ENCODE results near the gene SRGAP3.

SRGAP3 gene

GRCh38 chr3:9080163-9080562 is 169.3 kb downstream of the SRGAP3 start:
- DNase-seq (ENCODE audit: low spot score): no peak

- DNase-seq (ENCODE audit: low spot score): no peak
Measured at GRCh38 chr3:9079676-9080075, 169.8 kb downstream of the SRGAP3 start.

- DNase-seq (ENCODE audit: low spot score): no peak
Measured at GRCh38 chr3:9078561-9079240, 170.7 kb downstream of the SRGAP3 start.

- no peak for DNase-seq (ENCODE audit: low spot score)
Measured at GRCh38 chr3:9077029-9077428, 172.4 kb downstream of the SRGAP3 start.

GRCh38 chr3:9075762-9076161 is 173.7 kb downstream of the SRGAP3 start:
- DNase-seq (ENCODE audit: low spot score): no peak

GRCh38 chr3:9074079-9074478 is 175.4 kb downstream of the SRGAP3 start:
- no peak for DNase-seq (ENCODE audit: low spot score)

GRCh38 chr3:9072667-9073009 is 176.8 kb downstream of the SRGAP3 start:
- no peak for DNase-seq (ENCODE audit: low spot score)

- DNase-seq (ENCODE audit: low spot score): no peak
Measured at GRCh38 chr3:9071936-9072666, 177.3 kb downstream of the SRGAP3 start.

GRCh38 chr3:9070961-9071360 is 178.5 kb downstream of the SRGAP3 start:
- no peak for DNase-seq (ENCODE audit: low spot score)

- no peak for DNase-seq (ENCODE audit: low spot score)
Measured at GRCh38 chr3:9069971-9070370, 179.5 kb downstream of the SRGAP3 start.

GRCh38 chr3:9068051-9068450 is 181.4 kb downstream of the SRGAP3 start:
- DNase-seq (ENCODE audit: low spot score): no peak

GRCh38 chr3:9067352-9067975 is 182.0 kb downstream of the SRGAP3 start:
- peak; percentile 44 for DNase-seq (ENCODE audit: low spot score)

GRCh38 chr3:9066775-9067174 is 182.7 kb downstream of the SRGAP3 start:
- DNase-seq (ENCODE audit: low spot score): no peak

- no peak for DNase-seq (ENCODE audit: low spot score)
Measured at GRCh38 chr3:9066141-9066540, 183.3 kb downstream of the SRGAP3 start.

GRCh38 chr3:9064850-9065249 is 184.6 kb downstream of the SRGAP3 start:
- DNase-seq (ENCODE audit: low spot score): no peak

GRCh38 chr3:9064251-9064650 is 185.2 kb downstream of the SRGAP3 start:
- no peak for DNase-seq (ENCODE audit: low spot score)

- DNase-seq (ENCODE audit: low spot score): no peak
Measured at GRCh38 chr3:9062570-9062969, 186.9 kb downstream of the SRGAP3 start.

GRCh38 chr3:9061634-9062033 is 187.8 kb downstream of the SRGAP3 start:
- DNase-seq (ENCODE audit: low spot score): no peak

- DNase-seq (ENCODE audit: low spot score): no peak
Measured at GRCh38 chr3:9059489-9060400, 189.7 kb downstream of the SRGAP3 start.

- no peak for DNase-seq (ENCODE audit: low spot score)
Measured at GRCh38 chr3:9056581-9056980, 192.9 kb downstream of the SRGAP3 start.

- DNase-seq (ENCODE audit: low spot score): no peak
Measured at GRCh38 chr3:9047452-9048346, 201.7 kb downstream of the SRGAP3 start.

All from germinal center (tissue), 1 donor.